OCI-LY7 (cell line): Measurements from ENCODE around the gene HDAC4. TPM values are rescaled to one million over a fixed set of nuclear protein-coding genes. Genes with fewer than 3 reads are reported as not detected.

Source experiments
- BruUV-seq: library from RNA; stranded (reverse); fragments of 400-500 nt; replicated peaks from 2 replicates; lab custom pipeline; 2021; lab: Mats Ljungman, UMichigan
- CTCF ChIA-PET: fragments of 300-600 bp; sonication (Branson Sonifier 250); formaldehyde crosslinking; loops from one replicate; lab custom pipeline; 2022; ENCODE audit warnings: antibody characterized with exemption; ENCODE audit not compliant: unreplicated experiment; lab: Charles Lee
- POLR2A ChIA-PET: fragments of 300-600 bp; sonication (Branson Sonifier 250); formaldehyde crosslinking; loops from one replicate; lab custom pipeline; 2022; ENCODE audit warnings: antibody characterized with exemption; lab: Charles Lee
- DNase-seq: peaks from one replicate; pipeline ENCODE4 v3.0.0-alpha.2; 2015; ENCODE audit warnings: low spot score
- H2AFZ ChIP-seq: fragments of 200-600 bp; sonication (generic), shearing (Covaris generic); 2 replicates; pipeline ENCODE4 v1.6.1; 2014; ENCODE audit warnings: mild to moderate bottlenecking, antibody characterized with exemption, low read length, moderate library complexity
- H3K27ac ChIP-seq: fragments of 200-600 bp; sonication (generic); 2 replicates; pipeline ENCODE4 v1.5.1; 2014; ENCODE audit warnings: mixed run types, low read depth, mild to moderate bottlenecking, moderate library complexity, low read length, inconsistent platforms; ENCODE audit not compliant: poor library complexity, severe bottlenecking
- H3K36me3 ChIP-seq: fragments of 200-600 bp; sonication (generic); 2 replicates; pipeline ENCODE4 v1.6.1; 2014; ENCODE audit warnings: mild to moderate bottlenecking, antibody characterized with exemption, low read length, moderate library complexity, mixed read lengths; ENCODE audit not compliant: insufficient read depth
- H3K4me1 ChIP-seq: fragments of 200-600 bp; sonication (generic); 2 replicates; pipeline ENCODE4 v1.5.1; 2014; ENCODE audit warnings: mild to moderate bottlenecking, low read length; ENCODE audit not compliant: insufficient read depth, poor library complexity, severe bottlenecking
- H3K4me2 ChIP-seq: fragments of 200-600 bp; sonication (generic); 2 replicates; pipeline ENCODE4 v1.6.1; 2014; ENCODE audit warnings: mild to moderate bottlenecking, low read length
- H3K4me3 ChIP-seq: fragments of 200-600 bp; sonication (generic); 2 replicates; pipeline ENCODE4 v1.5.1; 2014; ENCODE audit warnings: mild to moderate bottlenecking, low read depth, low read length; ENCODE audit not compliant: poor library complexity, severe bottlenecking
- H3K79me2 ChIP-seq: fragments of 200-600 bp; sonication (generic); 2 replicates; pipeline ENCODE4 v1.6.1; 2016; ENCODE audit warnings: low read depth, mild to moderate bottlenecking, low read length, moderate library complexity, mixed read lengths; ENCODE audit not compliant: insufficient read depth
- H3K9me2 ChIP-seq: fragments of 200-600 bp; sonication (generic); 2 replicates; pipeline ENCODE4 v1.6.1; 2016; ENCODE audit warnings: mild to moderate bottlenecking, low read length, mixed read lengths; ENCODE audit not compliant: insufficient read depth
- H3K9me3 ChIP-seq: fragments of 200-600 bp; sonication (generic); 2 replicates; pipeline ENCODE4 v1.6.1; 2014; ENCODE audit warnings: mild to moderate bottlenecking, mixed run types, low read length, mixed read lengths
- H4K20me1 ChIP-seq: fragments of 200-600 bp; sonication (generic); 2 replicates; pipeline ENCODE4 v1.6.1; 2014; ENCODE audit warnings: mild to moderate bottlenecking, antibody characterized with exemption, low read length, moderate library complexity, mixed read lengths; ENCODE audit not compliant: insufficient read depth
- CTCF ChIP-seq: fragments of 200-600 bp; sonication (generic); conservative IDR thresholded peaks from 2 replicates; pipeline ENCODE4 v1.5.1; 2014; ENCODE audit warnings: mild to moderate bottlenecking, antibody characterized with exemption, low read length, moderate library complexity, mixed read lengths
- EZH2phosphoT487 ChIP-seq: fragments of 200-600 bp; sonication (generic); IDR thresholded peaks from 2 replicates; pipeline ENCODE4 v1.6.1; 2018; ENCODE audit warnings: low read depth, borderline replicate concordance, mild to moderate bottlenecking, mixed run types, antibody characterized with exemption, low read length, moderate library complexity, mixed read lengths
- intact Hi-C: fragments of 100-400 bp; cut with micrococcal nuclease; formaldehyde crosslinking; loops from one replicate; pipeline ENCODE4 v1.10.0; 2022; ENCODE audit not compliant: unreplicated experiment
- total RNA-seq, 2 experiments: library from RNA; depleted of rRNA in 1 of 2; stranded (reverse); fragments of >200 nt in 1 of 2; shearing (Covaris generic) in 1 of 2; gene quantifications; 2 replicates each; pipeline ENCODE4 v1.2.3, GENCODE V29; 2014 to 2022

Gene HDAC4
- total RNA-seq, 2 experiments from 2014 or later, result 10.2 to 20.6 TPM

GRCh38 chr2:239209783-239210182 is 191.0 kb downstream of the HDAC4 start:
- Histone ChIP-seq H3K9me3 (no peaks in the 10 kb centered on the region), H3K4me1 (no peaks in the 10 kb centered on the region), H3K27ac (no peak overlapping the region), H3K79me2 (no peaks in the 10 kb centered on the region), H3K4me3 (no peak overlapping the region), H4K20me1 (no peaks in the 10 kb centered on the region; the same call in 1 of the 2 replicates), H3K9me2 (no peaks in the 10 kb centered on the region), H3K36me3 (no peaks in the 10 kb centered on the region), H2AFZ (no peak overlapping the region), H3K4me2 (no peak overlapping the region)
- BruUV-seq, result no TSS peak
- ChIA-PET POLR2A (no interaction called here), CTCF (no interaction called here)
- no peak for DNase-seq
- intact Hi-C loops, result no loop called here
- no peak for TF ChIP-seq EZH2phosphoT487
- TF ChIP-seq CTCF, result no peak

- intact Hi-C loops, result no loop called here
- Histone ChIP-seq H4K20me1 (no peaks in the 10 kb centered on the region; the same call in 1 of the 2 replicates), H3K4me3 (no peak overlapping the region), H3K9me2 (no peaks in the 10 kb centered on the region), H3K79me2 (no peaks in the 10 kb centered on the region), H3K36me3 (no peaks in the 10 kb centered on the region), H3K4me2 (no peak overlapping the region), H3K27ac (no peak overlapping the region), H2AFZ (no peak overlapping the region), H3K4me1 (no peaks in the 10 kb centered on the region), H3K9me3 (no peaks in the 10 kb centered on the region)
- TF ChIP-seq CTCF, result no peak
- no peak for TF ChIP-seq EZH2phosphoT487
- no peak for DNase-seq
- no TSS peak for BruUV-seq
- ChIA-PET POLR2A (no interaction called here), CTCF (interaction anchor here (0.6 kb wide), 3 partner anchors 28 to 216 kb away, joined by 5 to 11 read pairs (median 8); no protein-coding TSS in a partner anchor)
These were observed 192.2 kb downstream of the HDAC4 start for GRCh38 chr2:239208465-239209180.

GRCh38 chr2:239206851-239207250 is 194.0 kb downstream of the HDAC4 start:
- Histone ChIP-seq H3K4me3 (no peak overlapping the region), H3K4me2 (no peak overlapping the region), H3K27ac (no peak overlapping the region), H4K20me1 (no peaks in the 10 kb centered on the region; the same call in 1 of the 2 replicates), H3K9me2 (no peaks in the 10 kb centered on the region), H3K4me1 (no peaks in the 10 kb centered on the region), H3K36me3 (no peaks in the 10 kb centered on the region), H3K9me3 (no peaks in the 10 kb centered on the region), H3K79me2 (no peaks in the 10 kb centered on the region), H2AFZ (no peak overlapping the region)
- ChIA-PET CTCF (no interaction called here), POLR2A (no interaction called here)
- no TSS peak for BruUV-seq
- no peak for DNase-seq
- no peak for TF ChIP-seq EZH2phosphoT487
- no peak for TF ChIP-seq CTCF
- intact Hi-C loops, result no loop called here
